ENCODE measurements around the gene SHKBP1. TPM values are rescaled to one million over a fixed set of nuclear protein-coding genes. Genes with fewer than 3 reads are reported as not detected.
A peak's percentile ranks its signal among the peaks of the same experiment; 100 is the strongest.

The SHKBP1 gene
- total RNA-seq, 1 donor from 2014 or later: 14.8 TPM

DNA sequence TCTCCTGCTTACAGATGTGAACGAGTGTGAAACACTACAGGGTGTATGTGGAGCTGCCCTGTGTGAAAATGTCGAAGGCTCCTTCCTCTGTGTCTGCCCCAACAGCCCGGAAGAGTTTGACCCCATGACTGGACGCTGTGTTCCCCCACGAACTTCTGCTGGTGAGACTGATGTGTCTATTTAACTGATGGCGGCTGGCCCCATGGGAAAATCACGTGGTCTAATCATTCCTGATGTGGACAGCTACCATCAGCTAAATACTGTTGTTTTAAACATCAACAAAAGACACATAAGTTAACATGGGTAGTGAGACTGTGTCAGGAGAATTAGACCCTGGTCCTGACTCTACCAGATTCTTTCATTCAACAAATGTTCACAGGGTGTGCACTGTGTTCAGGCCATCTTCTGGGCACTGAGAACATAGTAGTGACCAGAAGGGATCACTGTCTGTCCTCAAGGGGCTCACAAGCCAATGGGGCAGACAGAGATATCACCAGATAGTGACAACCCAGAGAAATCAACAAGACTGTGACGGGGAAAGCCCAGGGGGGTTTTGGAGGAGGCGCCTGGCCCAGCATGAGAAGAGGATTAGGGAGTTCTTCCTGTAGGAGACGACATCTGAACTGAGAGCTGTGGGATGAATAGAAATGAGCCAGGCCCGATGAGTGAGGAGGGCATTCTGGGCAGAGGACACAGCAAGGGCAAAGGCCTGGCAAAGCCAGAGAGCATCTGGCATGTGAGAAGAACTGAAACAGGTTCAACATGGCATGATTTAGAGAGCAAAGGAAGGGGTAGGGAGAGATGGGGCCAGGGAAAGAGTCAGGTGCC lies 42.9 kb downstream of the SHKBP1 start:
- Histone ChIP-seq H3K27ac (replicated peaks) (peak overlapping the region; percentile 82), H3K36me3 (peaks cover 83% of the 10 kb centered on the region), H3K4me3 (no peak overlapping the region), H3K9me3 (replicated peaks) (no peaks in the 10 kb centered on the region), H3K4me1 (peaks cover 23% of the 10 kb centered on the region), H3K27me3 (ENCODE audit: low read depth) (no peaks in the 10 kb centered on the region)
- intact Hi-C loops (cut with micrococcal nuclease): no loop called here
- no peak for DNase-seq
- TF ChIP-seq, protein P1, sequence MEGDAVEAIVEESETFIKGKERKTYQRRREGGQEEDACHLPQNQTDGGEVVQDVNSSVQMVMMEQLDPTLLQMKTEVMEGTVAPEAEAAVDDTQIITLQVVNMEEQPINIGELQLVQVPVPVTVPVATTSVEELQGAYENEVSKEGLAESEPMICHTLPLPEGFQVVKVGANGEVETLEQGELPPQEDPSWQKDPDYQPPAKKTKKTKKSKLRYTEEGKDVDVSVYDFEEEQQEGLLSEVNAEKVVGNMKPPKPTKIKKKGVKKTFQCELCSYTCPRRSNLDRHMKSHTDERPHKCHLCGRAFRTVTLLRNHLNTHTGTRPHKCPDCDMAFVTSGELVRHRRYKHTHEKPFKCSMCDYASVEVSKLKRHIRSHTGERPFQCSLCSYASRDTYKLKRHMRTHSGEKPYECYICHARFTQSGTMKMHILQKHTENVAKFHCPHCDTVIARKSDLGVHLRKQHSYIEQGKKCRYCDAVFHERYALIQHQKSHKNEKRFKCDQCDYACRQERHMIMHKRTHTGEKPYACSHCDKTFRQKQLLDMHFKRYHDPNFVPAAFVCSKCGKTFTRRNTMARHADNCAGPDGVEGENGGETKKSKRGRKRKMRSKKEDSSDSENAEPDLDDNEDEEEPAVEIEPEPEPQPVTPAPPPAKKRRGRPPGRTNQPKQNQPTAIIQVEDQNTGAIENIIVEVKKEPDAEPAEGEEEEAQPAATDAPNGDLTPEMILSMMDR (IDR thresholded peaks at IDR 0.05; ENCODE audit: borderline replicate concordance): no peak

- TF ChIP-seq, protein P1 (IDR thresholded peaks at IDR 0.05; ENCODE audit: borderline replicate concordance): no peak
- Histone ChIP-seq H3K36me3 (peaks cover 87% of the 10 kb centered on the region), H3K27me3 (ENCODE audit: low read depth) (no peaks in the 10 kb centered on the region), H3K27ac (replicated peaks) (peak overlapping the region; percentile 82), H3K9me3 (replicated peaks) (no peaks in the 10 kb centered on the region), H3K4me1 (peaks cover 19% of the 10 kb centered on the region), H3K4me3 (no peak overlapping the region)
- intact Hi-C loops (cut with micrococcal nuclease): no loop called here
- DNase-seq: no peak
Measured at GRCh38 chr19:40620161-40620485, 43.5 kb downstream of the SHKBP1 start.

- DNase-seq: no peak
- no peaks in the 10 kb centered on the region for H3K27me3 ChIP-seq (ENCODE audit: low read depth)
- H3K4me3 ChIP-seq: no peak overlapping the region
- H3K4me1 ChIP-seq: peaks cover 12% of the 10 kb centered on the region
- peaks cover 85% of the 10 kb centered on the region for H3K36me3 ChIP-seq
- H3K27ac ChIP-seq (replicated peaks): no peak overlapping the region
- intact Hi-C loops (cut with micrococcal nuclease): no loop called here
- no peaks in the 10 kb centered on the region for H3K9me3 ChIP-seq (replicated peaks)
- TF ChIP-seq, protein P1 (IDR thresholded peaks at IDR 0.05; ENCODE audit: borderline replicate concordance): no peak
Measured at GRCh38 chr19:40621283-40621682, 44.6 kb downstream of the SHKBP1 start.

DNA sequence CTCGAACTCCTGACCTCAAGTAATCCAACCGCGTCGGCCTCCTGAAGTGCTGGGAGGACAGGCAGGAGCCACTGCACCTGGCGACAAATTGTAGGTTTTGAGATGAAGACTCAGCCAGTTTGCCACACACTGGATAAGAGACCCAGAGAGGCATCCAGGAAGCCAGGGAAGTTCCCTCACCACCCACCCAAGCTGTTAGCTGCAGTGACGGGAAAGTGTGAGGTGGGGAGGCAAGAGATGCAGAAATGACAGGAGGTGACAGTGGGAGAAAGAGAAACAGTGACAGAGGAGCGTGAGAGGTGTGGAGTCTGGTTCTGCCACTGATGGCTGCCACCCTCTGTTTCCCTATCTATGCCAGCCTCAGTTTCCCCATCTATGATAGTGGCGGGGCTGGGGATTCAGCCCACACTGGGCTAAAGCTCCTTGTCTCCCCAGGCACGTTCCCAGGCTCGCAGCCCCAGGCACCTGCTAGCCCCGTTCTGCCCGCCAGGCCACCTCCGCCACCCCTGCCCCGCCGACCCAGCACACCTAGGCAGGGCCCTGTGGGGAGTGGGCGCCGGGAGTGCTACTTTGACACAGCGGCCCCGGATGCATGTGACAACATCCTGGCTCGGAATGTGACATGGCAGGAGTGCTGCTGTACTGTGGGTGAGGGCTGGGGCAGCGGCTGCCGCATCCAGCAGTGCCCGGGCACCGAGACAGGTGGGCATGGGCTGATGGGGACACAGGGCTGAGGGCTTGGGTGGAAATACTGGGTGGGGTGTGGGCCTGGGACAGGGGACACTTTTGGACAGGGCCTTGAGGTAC lies 45.5 kb downstream of the SHKBP1 start:
- Histone ChIP-seq H3K4me3 (no peak overlapping the region), H3K4me1 (peaks cover 12% of the 10 kb centered on the region), H3K27me3 (ENCODE audit: low read depth) (no peaks in the 10 kb centered on the region), H3K27ac (replicated peaks) (no peak overlapping the region), H3K36me3 (peaks cover 88% of the 10 kb centered on the region), H3K9me3 (replicated peaks) (no peaks in the 10 kb centered on the region)
- no peak for DNase-seq
- TF ChIP-seq, protein P1 (IDR thresholded peaks at IDR 0.05; ENCODE audit: borderline replicate concordance): no peak
- intact Hi-C loops (cut with micrococcal nuclease): no loop called here

GRCh38 chr19:40622773-40623075 lies 46.1 kb downstream of the SHKBP1 start:
- H3K27me3 ChIP-seq (ENCODE audit: low read depth): no peaks in the 10 kb centered on the region
- no peak for DNase-seq
- H3K36me3 ChIP-seq: peaks cover 88% of the 10 kb centered on the region
- TF ChIP-seq, protein P1 (IDR thresholded peaks at IDR 0.05; ENCODE audit: borderline replicate concordance): no peak
- H3K27ac ChIP-seq (replicated peaks): no peak overlapping the region
- no peaks in the 10 kb centered on the region for H3K9me3 ChIP-seq (replicated peaks)
- H3K4me3 ChIP-seq: no peak overlapping the region
- intact Hi-C loops (cut with micrococcal nuclease): no loop called here
- peaks cover 12% of the 10 kb centered on the region for H3K4me1 ChIP-seq
